Naive thymus-derived CD4-positive, alpha-beta T cell (primary cell): ENCODE measurements around the gene BCKDHB. TPM values are rescaled to one million over a fixed set of nuclear protein-coding genes. Genes with fewer than 3 reads are reported as not detected.
"Not testable (repeated sequence)": the region's sequence is repeated elsewhere in the genome, so short reads cannot be mapped to it uniquely, and the experiment has no call there.

Source experiments
- ATAC-seq: fragments of 150-1000 bp; cut with Tn5 transposase; 2 replicates; pipeline ENCODE4 v1.10.0; 2021; ENCODE audit warnings: mild to moderate bottlenecking, moderate library complexity
- CTCF ChIA-PET: fragments of 350-600 bp; sonication (Branson Sonifier 250); formaldehyde crosslinking; loops from one replicate; lab custom pipeline; 2021; ENCODE audit warnings: antibody characterized with exemption; lab: Charles Lee
- POLR2A ChIA-PET: fragments of 350-600 bp; sonication (Branson Sonifier 250); formaldehyde crosslinking; loops from one replicate; lab custom pipeline; 2021; ENCODE audit warnings: antibody characterized with exemption, inconsistent platforms; lab: Charles Lee
- DNase-seq, 9 donors: peaks; one replicate each; pipeline versions ENCODE4 v3.0.0 to v3.0.0-alpha.2; 2020 to 2022; ENCODE audit warnings: mixed read lengths in 1 of 9
- H3K27ac ChIP-seq: one replicate; pipeline ENCODE4 v1.7.0; 2013; ENCODE audit warnings: mild to moderate bottlenecking, low read depth, low read length, moderate library complexity
- H3K27me3 ChIP-seq, 2 donors: one replicate each; pipeline ENCODE4 v1.7.0; 2013; ENCODE audit warnings: low read length in 2 of 2, mild to moderate bottlenecking in 2 of 2, moderate library complexity in 2 of 2; ENCODE audit not compliant: control insufficient read depth in 2 of 2, insufficient read depth in 2 of 2
- H3K36me3 ChIP-seq, 3 experiments: 1 replicate in 2 of 3; 2 replicates in 1 of 3; pipeline ENCODE4 v1.7.0; 2013; ENCODE audit warnings: low read length in 3 of 3, mild to moderate bottlenecking in 3 of 3, moderate library complexity in 1 of 3; ENCODE audit not compliant: insufficient read depth in 3 of 3, control insufficient read depth in 2 of 3
- H3K4me1 ChIP-seq, 2 donors: one replicate each; pipeline ENCODE4 v1.7.0; 2013; ENCODE audit warnings: low read length in 2 of 2, mild to moderate bottlenecking in 2 of 2, moderate library complexity in 1 of 2; ENCODE audit not compliant: control insufficient read depth in 2 of 2, insufficient read depth in 2 of 2
- H3K4me3 ChIP-seq: 2 replicates; pipeline ENCODE4 v1.7.0; 2013; ENCODE audit warnings: mild to moderate bottlenecking, low read length
- H3K9me3 ChIP-seq, 3 experiments: 1 replicate in 2 of 3; 2 replicates in 1 of 3; pipeline ENCODE4 v1.7.0; 2013; ENCODE audit warnings: low read length in 3 of 3; ENCODE audit not compliant: control insufficient read depth in 2 of 3
- H3K27ac Mint-ChIP-seq, 9 donors: one replicate each; pipeline ENCODE4 v1.8.0; 2020 to 2022; ENCODE audit warnings: mixed read lengths in 9 of 9, mild to moderate bottlenecking in 8 of 9, moderate library complexity in 5 of 9, inconsistent platforms in 2 of 9
- H3K27me3 Mint-ChIP-seq, 5 donors: one replicate each; pipeline ENCODE4 v1.8.0; 2021 to 2022; ENCODE audit warnings: mixed read lengths in 5 of 5, mild to moderate bottlenecking in 1 of 5
- H3K36me3 Mint-ChIP-seq, 5 donors: one replicate each; pipeline ENCODE4 v1.8.0; 2020 to 2022; ENCODE audit warnings: mixed read lengths in 5 of 5, mild to moderate bottlenecking in 3 of 5, inconsistent platforms in 1 of 5
- H3K4me1 Mint-ChIP-seq, 7 donors: one replicate each; pipeline ENCODE4 v1.8.0; 2020 to 2022; ENCODE audit warnings: mixed read lengths in 7 of 7, mild to moderate bottlenecking in 3 of 7, inconsistent platforms in 1 of 7
- H3K4me3 Mint-ChIP-seq, 10 donors: one replicate each; pipeline ENCODE4 v1.8.0; 2020 to 2022; ENCODE audit warnings: mild to moderate bottlenecking in 10 of 10, mixed read lengths in 10 of 10, moderate library complexity in 6 of 10, inconsistent platforms in 2 of 10
- H3K9me3 Mint-ChIP-seq, 11 donors: one replicate each; pipeline ENCODE4 v1.8.0; 2020 to 2022; ENCODE audit warnings: mixed read lengths in 11 of 11, mild to moderate bottlenecking in 4 of 11, inconsistent platforms in 1 of 11, moderate library complexity in 1 of 11
- intact Hi-C, 2 donors: fragments of 100-400 bp; cut with micrococcal nuclease; formaldehyde crosslinking; loops; one replicate each; pipeline ENCODE4 v1.15.1; 2023
- polyA plus RNA-seq, 2 donors: library from polyadenylated mRNA; unstranded; fragments of 300-500 nt; fragmentation: Illumina TruSeq; gene quantifications; one replicate each; pipeline ENCODE4 v1.2.3, GENCODE V29; 2021
- total RNA-seq, 6 experiments: library from RNA in 5 of 6; stranded (reverse) in 5 of 6; gene quantifications; 1 replicate in 5 of 6; 2 replicates in 1 of 6; pipeline ENCODE4 v1.2.3 and lab custom pipeline; 2021 to 2026

The BCKDHB gene
- total and polyA plus RNA-seq, 7 experiments from 2014 or later, result 13.8 to 24.3 (median 18.6) TPM

- H3K4me1 Mint-ChIP-seq, result peaks cover 0 to 8% (median 7%) of the 10 kb centered on the region in 7 donors
- H3K27me3 ChIP-seq, result no peaks in the 10 kb centered on the region
- POLR2A ChIA-PET, result no interaction called here
- no peak overlapping the region for H3K27ac Mint-ChIP-seq
- DNase-seq (no peak), ATAC-seq (no peak)
- no peaks in the 10 kb centered on the region for H3K27me3 Mint-ChIP-seq
- H3K27ac ChIP-seq, result no peak overlapping the region
- peaks cover 0 to 4% (median 0%) of the 10 kb centered on the region in 11 donors for H3K9me3 Mint-ChIP-seq
- H3K4me3 ChIP-seq, result no peak overlapping the region
- intact Hi-C loops, result no loop called here
- no peaks in the 10 kb centered on the region for H3K4me1 ChIP-seq
- peaks cover 0 to 21% (median 6%) of the 10 kb centered on the region in 5 donors for H3K36me3 Mint-ChIP-seq
- no peaks in the 10 kb centered on the region for H3K36me3 ChIP-seq
- no peaks in the 10 kb centered on the region for H3K9me3 ChIP-seq
- CTCF ChIA-PET, result no interaction called here
- no peak overlapping the region for H3K4me3 Mint-ChIP-seq
These were observed 174.0 kb downstream of the BCKDHB start for GRCh38 chr6:80280262-80281010.

GRCh38 chr6:80282913-80283554, 176.6 kb downstream of the BCKDHB start:
- no peak for DNase-seq
- Histone ChIP-seq H3K4me1 (no peaks in the 10 kb centered on the region), H3K36me3 (no peaks in the 10 kb centered on the region), H3K4me3 (no peak overlapping the region), H3K9me3 (no peaks in the 10 kb centered on the region), H3K27me3 (no peaks in the 10 kb centered on the region), H3K27ac (no peak overlapping the region)
- ChIA-PET POLR2A (no interaction called here), CTCF (no interaction called here)
- Mint-ChIP-seq H3K27ac (no peak overlapping the region), H3K27me3 (no peaks in the 10 kb centered on the region), H3K4me1 (peaks cover 0 to 8% (median 7%) of the 10 kb centered on the region in 7 donors), H3K9me3 (peaks cover 0 to 4% (median 0%) of the 10 kb centered on the region in 11 donors), H3K36me3 (peaks cover 0 to 23% (median 6%) of the 10 kb centered on the region in 5 donors), H3K4me3 (no peak overlapping the region)
- no peak for ATAC-seq
- intact Hi-C loops, result no loop called here

- H3K4me1 Mint-ChIP-seq, result no peaks in the 10 kb centered on the region
- peaks cover 0 to 13% (median 2%) of the 10 kb centered on the region in 11 donors for H3K9me3 Mint-ChIP-seq
- peaks cover 0 to 25% (median 10%) of the 10 kb centered on the region in 5 donors for H3K36me3 Mint-ChIP-seq
- Histone ChIP-seq H3K4me3 (no peak overlapping the region), H3K36me3 (no peaks in the 10 kb centered on the region), H3K4me1 (no peaks in the 10 kb centered on the region), H3K9me3 (no peaks in the 10 kb centered on the region), H3K27me3 (no peaks in the 10 kb centered on the region), H3K27ac (no peak overlapping the region)
- POLR2A ChIA-PET, result no interaction called here
- CTCF ChIA-PET, result no interaction called here
- no peaks in the 10 kb centered on the region for H3K27me3 Mint-ChIP-seq
- DNase-seq, result no peak
- intact Hi-C loops, result no loop called here
- H3K27ac Mint-ChIP-seq, result no peak overlapping the region
- ATAC-seq, result no peak
- no peak overlapping the region for H3K4me3 Mint-ChIP-seq
These were observed 180.6 kb downstream of the BCKDHB start for GRCh38 chr6:80287112-80287511.

GRCh38 chr6:80287607-80288006, 181.1 kb downstream of the BCKDHB start:
- Histone ChIP-seq H3K36me3 (no peaks in the 10 kb centered on the region), H3K4me1 (no peaks in the 10 kb centered on the region), H3K9me3 (peaks cover 0 to 2% (median 0%) of the 10 kb centered on the region in 3 experiments), H3K27me3 (no peaks in the 10 kb centered on the region), H3K4me3 (no peak overlapping the region), H3K27ac (no peak overlapping the region)
- H3K36me3 Mint-ChIP-seq, result peaks cover 0 to 30% (median 15%) of the 10 kb centered on the region in 5 donors
- intact Hi-C loops, result no loop called here
- no peaks in the 10 kb centered on the region for H3K4me1 Mint-ChIP-seq
- H3K27me3 Mint-ChIP-seq, result no peaks in the 10 kb centered on the region
- no peak overlapping the region for H3K4me3 Mint-ChIP-seq
- H3K9me3 Mint-ChIP-seq, result peaks cover 0 to 18% (median 6%) of the 10 kb centered on the region in 11 donors
- ATAC-seq (no peak), DNase-seq (no peak)
- POLR2A ChIA-PET, result no interaction called here
- no peak overlapping the region for H3K27ac Mint-ChIP-seq
- CTCF ChIA-PET, result no interaction called here

- Histone ChIP-seq H3K9me3 (peaks cover 0 to 15% (median 0%) of the 10 kb centered on the region in 3 experiments), H3K27me3 (no peaks in the 10 kb centered on the region), H3K4me3 (no peak overlapping the region), H3K27ac (no peak overlapping the region), H3K36me3 (no peaks in the 10 kb centered on the region), H3K4me1 (no peaks in the 10 kb centered on the region)
- ATAC-seq (no peak), DNase-seq (no peak)
- intact Hi-C loops, result no loop called here
- Mint-ChIP-seq H3K36me3 (peaks cover under 1 to 40% (median 29%) of the 10 kb centered on the region in 5 donors), H3K27me3 (no peaks in the 10 kb centered on the region), H3K4me1 (no peaks in the 10 kb centered on the region), H3K9me3 (peaks cover 4 to 36% (median 17%) of the 10 kb centered on the region in 11 donors), H3K4me3 (no peak overlapping the region), H3K27ac (no peak overlapping the region)
- POLR2A ChIA-PET, result no interaction called here
- CTCF ChIA-PET, result no interaction called here
These were observed 183.3 kb downstream of the BCKDHB start for GRCh38 chr6:80289727-80290126.

GRCh38 chr6:80294531-80294930, 188.1 kb downstream of the BCKDHB start:
- H3K27ac Mint-ChIP-seq, POLR2A ChIA-PET, DNase-seq, H3K4me3 ChIP-seq, H3K27me3 ChIP-seq, H3K4me3 Mint-ChIP-seq, intact Hi-C loops, H3K4me1 Mint-ChIP-seq, H3K27ac ChIP-seq, ATAC-seq, H3K36me3 ChIP-seq, H3K4me1 ChIP-seq, H3K27me3 Mint-ChIP-seq, CTCF ChIA-PET: not testable (repeated sequence)
- peaks cover 7 to 55% (median 25%) of the 10 kb centered on the region in 11 donors for H3K9me3 Mint-ChIP-seq
- peaks cover 0 to 15% (median 0%) of the 10 kb centered on the region in 3 experiments for H3K9me3 ChIP-seq
- peaks cover 5 to 51% (median 39%) of the 10 kb centered on the region in 5 donors for H3K36me3 Mint-ChIP-seq
